Vagina (tissue), 2 donors: ENCODE data around the gene TANC2.

ENCODE experiments used
- POLR2A ChIP-seq, 2 donors: fragments of 450-650 bp; IDR thresholded peaks; one replicate each; pipeline ENCODE4 v1.6.1; 2017; ENCODE audit warnings: antibody characterized with exemption in 2 of 2, mild to moderate bottlenecking in 2 of 2, moderate library complexity in 2 of 2
- POLR2AphosphoS5 ChIP-seq, 2 donors: sonication (generic); formaldehyde crosslinking; IDR thresholded peaks; one replicate each; pipeline ENCODE4 v1.9.0; 2017; ENCODE audit warnings: antibody characterized with exemption in 2 of 2, mild to moderate bottlenecking in 2 of 2, low read depth in 1 of 2; ENCODE audit not compliant: insufficient read depth in 1 of 2
- TF ChIP-seq, protein P1 (sequence below), 3 experiments: fragments of 450-650 bp in 2 of 3; fragments of 200-600 bp in 1 of 3; sonication (generic) in 1 of 3; IDR thresholded peaks; one replicate each; pipeline ENCODE4 v1.5.1; 2017 to 2019; ENCODE audit warnings: antibody characterized with exemption in 3 of 3, mild to moderate bottlenecking in 2 of 3, moderate library complexity in 2 of 3

DNA sequence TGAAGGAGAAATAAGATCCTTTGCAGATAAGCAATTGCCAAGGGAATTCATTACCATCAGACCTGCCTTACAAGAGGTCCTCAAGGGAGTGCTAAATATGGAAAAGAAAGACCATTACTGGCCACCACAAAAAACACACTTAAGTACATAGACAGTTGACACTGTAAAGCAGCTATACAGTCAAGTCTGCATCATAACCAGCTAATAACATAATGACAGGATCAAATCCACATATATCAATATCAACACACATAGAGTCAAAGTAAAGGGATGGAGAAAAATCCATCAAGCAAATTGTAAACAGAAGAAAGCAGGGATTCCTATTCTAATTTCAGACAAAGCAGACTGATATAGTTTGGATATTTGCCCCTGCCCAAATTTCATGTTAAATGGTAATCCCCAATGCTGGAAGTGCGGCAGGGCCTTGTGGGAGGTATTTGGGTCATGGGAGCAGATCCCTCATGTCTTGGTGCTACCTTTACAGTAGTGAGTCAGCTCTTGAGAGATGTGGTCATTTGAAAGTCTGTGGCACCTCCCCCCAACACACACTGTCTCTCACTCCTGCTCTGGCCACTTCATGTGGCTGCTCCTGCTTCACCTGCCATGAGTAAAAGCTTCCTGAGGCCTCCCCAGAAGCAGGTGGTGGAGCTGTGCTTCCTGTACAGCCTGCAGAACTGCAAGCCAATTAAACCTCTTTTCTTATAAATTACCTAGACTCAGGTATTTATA, 32.8 kb downstream of the TANC2 start:
- TF ChIP-seq POLR2A (IDR thresholded peaks at IDR 0.05) (no peak), POLR2AphosphoS5 (IDR thresholded peaks at IDR 0.05; ENCODE audit: insufficient read depth in 1 of 2, low read depth in 1 of 2) (no peak)
- TF ChIP-seq, protein P1, sequence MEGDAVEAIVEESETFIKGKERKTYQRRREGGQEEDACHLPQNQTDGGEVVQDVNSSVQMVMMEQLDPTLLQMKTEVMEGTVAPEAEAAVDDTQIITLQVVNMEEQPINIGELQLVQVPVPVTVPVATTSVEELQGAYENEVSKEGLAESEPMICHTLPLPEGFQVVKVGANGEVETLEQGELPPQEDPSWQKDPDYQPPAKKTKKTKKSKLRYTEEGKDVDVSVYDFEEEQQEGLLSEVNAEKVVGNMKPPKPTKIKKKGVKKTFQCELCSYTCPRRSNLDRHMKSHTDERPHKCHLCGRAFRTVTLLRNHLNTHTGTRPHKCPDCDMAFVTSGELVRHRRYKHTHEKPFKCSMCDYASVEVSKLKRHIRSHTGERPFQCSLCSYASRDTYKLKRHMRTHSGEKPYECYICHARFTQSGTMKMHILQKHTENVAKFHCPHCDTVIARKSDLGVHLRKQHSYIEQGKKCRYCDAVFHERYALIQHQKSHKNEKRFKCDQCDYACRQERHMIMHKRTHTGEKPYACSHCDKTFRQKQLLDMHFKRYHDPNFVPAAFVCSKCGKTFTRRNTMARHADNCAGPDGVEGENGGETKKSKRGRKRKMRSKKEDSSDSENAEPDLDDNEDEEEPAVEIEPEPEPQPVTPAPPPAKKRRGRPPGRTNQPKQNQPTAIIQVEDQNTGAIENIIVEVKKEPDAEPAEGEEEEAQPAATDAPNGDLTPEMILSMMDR (IDR thresholded peaks at IDR 0.05), result no peak
